ENCODE results near the gene CINP. TPM values are rescaled to one million over a fixed set of nuclear protein-coding genes. Genes with fewer than 3 reads are reported as not detected.

The CINP gene
- total RNA-seq, 1 donor: 51.8 TPM

- DNase-seq (ENCODE audit: low read depth): peak; percentile 80
- no peak overlapping the region for H3K4me3 ChIP-seq (ENCODE audit: low read depth, low read length)
- no peak for TF ChIP-seq CTCF (IDR thresholded peaks at IDR 0.05; ENCODE audit: insufficient read depth, low read depth, low read length)
Measured at GRCh38 chr14:102392506-102392905, 29.8 kb upstream of the CINP start.

GRCh38 chr14:102390064-102390855, 27.6 kb upstream of the CINP start:
- DNase-seq (ENCODE audit: low read depth): peak; percentile 52
- no peak overlapping the region for H3K4me3 ChIP-seq (ENCODE audit: low read depth, low read length)
- no peak for TF ChIP-seq CTCF (IDR thresholded peaks at IDR 0.05; ENCODE audit: insufficient read depth, low read depth, low read length)

- no peak for TF ChIP-seq CTCF (IDR thresholded peaks at IDR 0.05; ENCODE audit: insufficient read depth, low read depth, low read length)
- H3K4me3 ChIP-seq (ENCODE audit: low read depth, low read length): no peak overlapping the region
- DNase-seq (ENCODE audit: low read depth): no peak
Measured at GRCh38 chr14:102389246-102389645, 26.6 kb upstream of the CINP start.

DNA sequence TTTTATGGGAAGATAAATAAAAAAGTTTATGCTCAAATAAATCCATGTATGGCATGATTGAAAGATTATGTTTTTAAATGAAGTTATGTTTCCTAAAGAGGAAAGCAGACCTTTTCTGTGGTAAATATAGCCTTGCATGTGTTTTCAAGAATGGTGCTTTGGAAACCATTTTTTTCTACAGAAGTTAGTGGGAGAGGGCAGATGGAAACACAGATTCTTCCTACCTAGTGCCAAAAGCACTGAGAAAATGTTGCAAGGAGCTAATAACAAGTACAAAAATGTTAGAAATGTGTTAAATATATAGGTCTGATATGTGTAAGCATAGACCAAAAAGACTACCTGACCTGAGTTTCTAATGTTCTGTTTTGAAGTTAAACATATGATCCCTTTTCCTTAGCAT, 24.4 kb upstream of the CINP start:
- TF ChIP-seq CTCF (IDR thresholded peaks at IDR 0.05; ENCODE audit: insufficient read depth, low read depth, low read length): no peak
- no peak for DNase-seq (ENCODE audit: low read depth)

GRCh38 chr14:102378830-102379229, 16.1 kb upstream of the CINP start:
- DNase-seq (ENCODE audit: low read depth): no peak
- no peak for TF ChIP-seq CTCF (IDR thresholded peaks at IDR 0.05; ENCODE audit: insufficient read depth, low read depth, low read length)
- no peak overlapping the region for H3K4me3 ChIP-seq (ENCODE audit: low read depth, low read length)

More for the DNA sequence above, 24.4 kb upstream of the CINP start:
- no peak overlapping the region for H3K4me3 ChIP-seq (ENCODE audit: low read depth, low read length)

- H3K4me3 ChIP-seq (ENCODE audit: low read depth, low read length): no peak overlapping the region
- TF ChIP-seq CTCF (IDR thresholded peaks at IDR 0.05; ENCODE audit: insufficient read depth, low read depth, low read length): no peak
- DNase-seq (ENCODE audit: low read depth): no peak
Measured at GRCh38 chr14:102377696-102378095, 15.0 kb upstream of the CINP start.

DNA sequence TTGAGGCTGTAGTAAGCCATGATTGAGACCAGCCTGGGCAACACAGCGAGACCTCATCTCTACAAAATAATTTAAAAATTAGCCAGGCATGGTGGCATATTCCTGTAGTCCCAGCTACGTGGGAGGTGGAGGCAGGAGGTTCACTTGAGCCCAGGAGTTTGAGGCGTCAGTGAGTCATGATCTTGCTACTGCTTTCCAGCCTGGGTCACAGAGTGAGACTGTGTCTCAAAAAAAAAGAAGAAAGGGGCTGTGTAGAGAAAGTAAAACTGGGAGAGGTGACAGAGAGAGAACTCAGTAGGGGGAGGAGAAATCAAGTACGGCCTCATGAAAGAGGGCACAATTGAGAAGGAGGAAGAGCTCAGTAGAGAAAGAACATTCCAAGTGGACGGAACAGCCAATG, 12.4 kb upstream of the CINP start:
- no peak for TF ChIP-seq CTCF (IDR thresholded peaks at IDR 0.05; ENCODE audit: insufficient read depth, low read depth, low read length)
- DNase-seq (ENCODE audit: low read depth): no peak
- H3K4me3 ChIP-seq (ENCODE audit: low read depth, low read length): no peak overlapping the region
